OCI-LY7 (cell line): ENCODE results near the gene CACNA2D1. TPM values are rescaled to one million over a fixed set of nuclear protein-coding genes. Genes with fewer than 3 reads are reported as not detected.
A peak's percentile ranks its signal among the peaks of the same experiment; 100 is the strongest.

Experiments used
- BruUV-seq: library from RNA; stranded (reverse); fragments of 400-500 nt; replicated peaks from 2 replicates; lab custom pipeline; 2021; lab: Mats Ljungman, UMichigan
- CTCF ChIA-PET: fragments of 300-600 bp; sonication (Branson Sonifier 250); formaldehyde crosslinking; loops from one replicate; lab custom pipeline; 2022; ENCODE audit warnings: antibody characterized with exemption; ENCODE audit not compliant: unreplicated experiment; lab: Charles Lee
- POLR2A ChIA-PET: fragments of 300-600 bp; sonication (Branson Sonifier 250); formaldehyde crosslinking; loops from one replicate; lab custom pipeline; 2022; ENCODE audit warnings: antibody characterized with exemption; lab: Charles Lee
- DNase-seq: peaks from one replicate; pipeline ENCODE4 v3.0.0-alpha.2; 2015; ENCODE audit warnings: low spot score
- H2AFZ ChIP-seq: fragments of 200-600 bp; sonication (generic), shearing (Covaris generic); 2 replicates; pipeline ENCODE4 v1.6.1; 2014; ENCODE audit warnings: mild to moderate bottlenecking, antibody characterized with exemption, low read length, moderate library complexity
- H3K27ac ChIP-seq: fragments of 200-600 bp; sonication (generic); 2 replicates; pipeline ENCODE4 v1.5.1; 2014; ENCODE audit warnings: mixed run types, low read depth, mild to moderate bottlenecking, moderate library complexity, low read length, inconsistent platforms; ENCODE audit not compliant: poor library complexity, severe bottlenecking
- H3K36me3 ChIP-seq: fragments of 200-600 bp; sonication (generic); 2 replicates; pipeline ENCODE4 v1.6.1; 2014; ENCODE audit warnings: mild to moderate bottlenecking, antibody characterized with exemption, low read length, moderate library complexity, mixed read lengths; ENCODE audit not compliant: insufficient read depth
- H3K4me1 ChIP-seq: fragments of 200-600 bp; sonication (generic); 2 replicates; pipeline ENCODE4 v1.5.1; 2014; ENCODE audit warnings: mild to moderate bottlenecking, low read length; ENCODE audit not compliant: insufficient read depth, poor library complexity, severe bottlenecking
- H3K4me2 ChIP-seq: fragments of 200-600 bp; sonication (generic); 2 replicates; pipeline ENCODE4 v1.6.1; 2014; ENCODE audit warnings: mild to moderate bottlenecking, low read length
- H3K4me3 ChIP-seq: fragments of 200-600 bp; sonication (generic); 2 replicates; pipeline ENCODE4 v1.5.1; 2014; ENCODE audit warnings: mild to moderate bottlenecking, low read depth, low read length; ENCODE audit not compliant: poor library complexity, severe bottlenecking
- H3K79me2 ChIP-seq: fragments of 200-600 bp; sonication (generic); 2 replicates; pipeline ENCODE4 v1.6.1; 2016; ENCODE audit warnings: low read depth, mild to moderate bottlenecking, low read length, moderate library complexity, mixed read lengths; ENCODE audit not compliant: insufficient read depth
- H3K9me2 ChIP-seq: fragments of 200-600 bp; sonication (generic); 2 replicates; pipeline ENCODE4 v1.6.1; 2016; ENCODE audit warnings: mild to moderate bottlenecking, low read length, mixed read lengths; ENCODE audit not compliant: insufficient read depth
- H3K9me3 ChIP-seq: fragments of 200-600 bp; sonication (generic); 2 replicates; pipeline ENCODE4 v1.6.1; 2014; ENCODE audit warnings: mild to moderate bottlenecking, mixed run types, low read length, mixed read lengths
- H4K20me1 ChIP-seq: fragments of 200-600 bp; sonication (generic); 2 replicates; pipeline ENCODE4 v1.6.1; 2014; ENCODE audit warnings: mild to moderate bottlenecking, antibody characterized with exemption, low read length, moderate library complexity, mixed read lengths; ENCODE audit not compliant: insufficient read depth
- CTCF ChIP-seq: fragments of 200-600 bp; sonication (generic); conservative IDR thresholded peaks from 2 replicates; pipeline ENCODE4 v1.5.1; 2014; ENCODE audit warnings: mild to moderate bottlenecking, antibody characterized with exemption, low read length, moderate library complexity, mixed read lengths
- EZH2phosphoT487 ChIP-seq: fragments of 200-600 bp; sonication (generic); IDR thresholded peaks from 2 replicates; pipeline ENCODE4 v1.6.1; 2018; ENCODE audit warnings: low read depth, borderline replicate concordance, mild to moderate bottlenecking, mixed run types, antibody characterized with exemption, low read length, moderate library complexity, mixed read lengths
- intact Hi-C: fragments of 100-400 bp; cut with micrococcal nuclease; formaldehyde crosslinking; loops from one replicate; pipeline ENCODE4 v1.10.0; 2022; ENCODE audit not compliant: unreplicated experiment
- total RNA-seq, 2 experiments: library from RNA; depleted of rRNA in 1 of 2; stranded (reverse); fragments of >200 nt in 1 of 2; shearing (Covaris generic) in 1 of 2; gene quantifications; 2 replicates each; pipeline ENCODE4 v1.2.3, GENCODE V29; 2014 to 2022

CACNA2D1 gene
- total RNA-seq, 2 experiments from 2014 or later = not detected

GRCh38 chr7:82250598-82250997, 193.0 kb downstream of the CACNA2D1 start:
- no TSS peak for BruUV-seq

GRCh38 chr7:82249979-82250378, 193.6 kb downstream of the CACNA2D1 start:
- BruUV-seq = no TSS peak
- TF ChIP-seq CTCF = no peak
- TF ChIP-seq EZH2phosphoT487 = no peak
- Histone ChIP-seq H3K4me2 (no peak overlapping the region), H3K79me2 (no peaks in the 10 kb centered on the region), H3K9me2 (no peaks in the 10 kb centered on the region; the same call in 1 of the 2 replicates), H4K20me1 (no peaks in the 10 kb centered on the region), H3K4me3 (no peak overlapping the region), H3K36me3 (no peaks in the 10 kb centered on the region), H3K4me1 (no peaks in the 10 kb centered on the region), H3K9me3 (no peaks in the 10 kb centered on the region), H3K27ac (no peak overlapping the region), H2AFZ (no peak overlapping the region)
- intact Hi-C loops = no loop called here
- POLR2A ChIA-PET = interaction anchor here (0.6 kb wide), 1 partner anchor 44 kb away, joined by 3 read pairs; no protein-coding TSS in a partner anchor
- CTCF ChIA-PET = no interaction called here
- DNase-seq = no peak

More at GRCh38 chr7:82250598-82250997, 193.0 kb downstream of the CACNA2D1 start:
- Histone ChIP-seq H3K27ac (no peak overlapping the region), H3K9me2 (no peaks in the 10 kb centered on the region; the same call in 1 of the 2 replicates), H3K4me2 (no peak overlapping the region), H3K36me3 (no peaks in the 10 kb centered on the region), H3K4me1 (no peaks in the 10 kb centered on the region), H3K4me3 (no peak overlapping the region), H2AFZ (no peak overlapping the region), H3K9me3 (no peaks in the 10 kb centered on the region), H3K79me2 (no peaks in the 10 kb centered on the region), H4K20me1 (no peaks in the 10 kb centered on the region)
- ChIA-PET CTCF (no interaction called here), POLR2A (interaction anchor here (0.6 kb wide), 1 partner anchor 45 kb away, joined by 3 read pairs; no protein-coding TSS in a partner anchor)
- intact Hi-C loops = no loop called here
- no peak for TF ChIP-seq EZH2phosphoT487
- no peak for TF ChIP-seq CTCF
- no peak for DNase-seq

- H3K36me3 ChIP-seq = no peaks in the 10 kb centered on the region
- ChIA-PET CTCF (no interaction called here), POLR2A (no interaction called here)
- H3K4me3 ChIP-seq = no peak overlapping the region
- peak; percentile 15 for DNase-seq
- intact Hi-C loops = no loop called here
- no peaks in the 10 kb centered on the region for H3K4me1 ChIP-seq
- no peaks in the 10 kb centered on the region for H3K9me3 ChIP-seq
- H3K4me2 ChIP-seq = no peak overlapping the region
- H3K79me2 ChIP-seq = no peaks in the 10 kb centered on the region
- H4K20me1 ChIP-seq = no peaks in the 10 kb centered on the region
- H3K9me2 ChIP-seq = no peaks in the 10 kb centered on the region; the same call in 1 of the 2 replicates
- no peak for TF ChIP-seq EZH2phosphoT487
- peak; percentile 71 for TF ChIP-seq CTCF
- no peak overlapping the region for H2AFZ ChIP-seq
- no peak overlapping the region for H3K27ac ChIP-seq
- no TSS peak for BruUV-seq
These were observed 195.7 kb downstream of the CACNA2D1 start for GRCh38 chr7:82247814-82248433.
